GM13977 (cell line): ENCODE measurements around the gene LAMC1.
"Not testable (repeated sequence)": the region's sequence is repeated elsewhere in the genome, so short reads cannot be mapped to it uniquely, and the experiment has no call there.

ENCODE experiments used
- DNase-seq: peaks from one replicate; pipeline ENCODE4 v3.0.0; 2012; ENCODE audit warnings: low spot score
- in situ Hi-C: fragments of 300-500 bp; cut with MboI; formaldehyde crosslinking; loops from one replicate; pipeline ENCODE4 v1.12.0; 2022; ENCODE audit warnings: low sequenced_read_pairs, low pct_unique_long_range_greater_than_20kb, mixed read lengths, inconsistent platforms; ENCODE audit not compliant: unreplicated experiment
- TF ChIP-seq, protein P1 (sequence below): IDR thresholded peaks from 2 replicates; pipeline ENCODE4 v1.5.1; 2012; ENCODE audit warnings: mild to moderate bottlenecking, control low read depth; ENCODE audit not compliant: insufficient read depth; ENCODE audit errors: extremely low read depth, missing control alignments

Gene LAMC1

DNA sequence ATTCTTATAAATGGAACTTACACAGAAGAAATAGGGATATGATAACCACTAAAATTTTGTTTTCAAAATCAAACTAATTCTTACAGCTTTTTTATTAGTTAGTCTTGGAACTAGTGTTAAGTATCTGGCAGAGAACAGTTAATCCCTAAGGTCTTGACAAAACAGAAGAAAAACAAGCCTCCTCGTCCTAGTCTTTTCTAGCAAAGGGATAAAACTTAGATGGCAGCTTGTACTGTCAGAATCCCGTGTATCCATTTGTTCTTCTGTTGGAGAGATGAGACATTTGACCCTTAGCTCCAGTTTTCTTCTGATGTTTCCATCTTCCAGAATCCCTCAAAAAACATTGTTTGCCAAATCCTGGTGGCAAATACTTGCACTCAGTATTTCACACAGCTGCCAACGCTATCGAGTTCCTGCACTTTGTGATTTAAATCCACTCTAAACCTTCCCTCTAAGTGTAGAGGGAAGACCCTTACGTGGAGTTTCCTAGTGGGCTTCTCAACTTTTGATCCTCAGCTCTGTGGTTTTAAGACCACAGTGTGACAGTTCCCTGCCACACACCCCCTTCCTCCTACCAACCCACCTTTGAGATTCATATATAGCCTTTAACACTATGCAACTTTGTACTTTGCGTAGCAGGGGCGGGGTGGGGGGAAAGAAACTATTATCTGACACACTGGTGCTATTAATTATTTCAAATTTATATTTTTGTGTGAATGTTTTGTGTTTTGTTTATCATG, 120.5 kb downstream of the LAMC1 start:
- no peak for DNase-seq
- in situ Hi-C loops, result no loop called here
- TF ChIP-seq, protein P1, sequence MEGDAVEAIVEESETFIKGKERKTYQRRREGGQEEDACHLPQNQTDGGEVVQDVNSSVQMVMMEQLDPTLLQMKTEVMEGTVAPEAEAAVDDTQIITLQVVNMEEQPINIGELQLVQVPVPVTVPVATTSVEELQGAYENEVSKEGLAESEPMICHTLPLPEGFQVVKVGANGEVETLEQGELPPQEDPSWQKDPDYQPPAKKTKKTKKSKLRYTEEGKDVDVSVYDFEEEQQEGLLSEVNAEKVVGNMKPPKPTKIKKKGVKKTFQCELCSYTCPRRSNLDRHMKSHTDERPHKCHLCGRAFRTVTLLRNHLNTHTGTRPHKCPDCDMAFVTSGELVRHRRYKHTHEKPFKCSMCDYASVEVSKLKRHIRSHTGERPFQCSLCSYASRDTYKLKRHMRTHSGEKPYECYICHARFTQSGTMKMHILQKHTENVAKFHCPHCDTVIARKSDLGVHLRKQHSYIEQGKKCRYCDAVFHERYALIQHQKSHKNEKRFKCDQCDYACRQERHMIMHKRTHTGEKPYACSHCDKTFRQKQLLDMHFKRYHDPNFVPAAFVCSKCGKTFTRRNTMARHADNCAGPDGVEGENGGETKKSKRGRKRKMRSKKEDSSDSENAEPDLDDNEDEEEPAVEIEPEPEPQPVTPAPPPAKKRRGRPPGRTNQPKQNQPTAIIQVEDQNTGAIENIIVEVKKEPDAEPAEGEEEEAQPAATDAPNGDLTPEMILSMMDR, result no peak

DNA sequence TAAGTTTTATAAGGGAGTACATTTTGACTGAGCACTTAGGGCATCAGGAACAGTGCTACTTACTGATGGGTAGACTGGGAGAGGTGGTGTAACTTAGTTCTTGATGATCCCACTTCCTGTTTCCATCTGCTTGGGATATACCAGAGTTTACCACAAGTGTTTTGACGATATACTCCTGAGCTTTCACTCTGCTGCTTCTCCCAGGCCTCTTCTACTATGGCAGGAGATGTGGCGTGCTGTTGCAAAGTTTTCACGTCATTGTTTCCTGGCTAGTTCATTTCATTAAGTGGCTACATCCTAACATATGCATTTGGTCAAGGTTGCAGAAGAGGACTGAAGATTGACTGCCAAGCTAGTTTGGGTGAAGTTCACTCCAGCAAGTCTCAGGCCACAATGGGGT, 121.5 kb downstream of the LAMC1 start:
- DNase-seq, result no peak
- in situ Hi-C loops, result no loop called here
- TF ChIP-seq, protein P1, result no peak

DNA sequence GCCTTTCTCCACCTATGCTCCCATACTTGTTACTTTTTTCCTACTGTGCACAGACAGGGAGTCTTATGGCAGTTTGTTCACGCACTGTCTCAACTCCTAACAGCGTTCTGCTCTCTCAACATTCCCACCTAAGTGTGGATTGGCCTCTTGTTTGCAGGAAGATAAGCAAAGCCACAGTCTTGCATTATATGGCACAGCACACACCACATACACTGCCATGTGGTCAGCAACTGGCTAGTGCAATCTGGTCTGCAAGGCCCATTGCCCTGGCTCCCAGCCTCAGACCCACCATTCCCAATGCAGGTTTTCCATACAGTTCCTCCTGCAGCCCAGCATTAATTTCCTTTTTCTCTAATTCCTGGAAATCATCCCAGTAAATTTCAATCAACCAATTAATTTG, 124.5 kb downstream of the LAMC1 start:
- TF ChIP-seq, protein P1, result no peak
- no peak for DNase-seq
- in situ Hi-C loops, result no loop called here

DNA sequence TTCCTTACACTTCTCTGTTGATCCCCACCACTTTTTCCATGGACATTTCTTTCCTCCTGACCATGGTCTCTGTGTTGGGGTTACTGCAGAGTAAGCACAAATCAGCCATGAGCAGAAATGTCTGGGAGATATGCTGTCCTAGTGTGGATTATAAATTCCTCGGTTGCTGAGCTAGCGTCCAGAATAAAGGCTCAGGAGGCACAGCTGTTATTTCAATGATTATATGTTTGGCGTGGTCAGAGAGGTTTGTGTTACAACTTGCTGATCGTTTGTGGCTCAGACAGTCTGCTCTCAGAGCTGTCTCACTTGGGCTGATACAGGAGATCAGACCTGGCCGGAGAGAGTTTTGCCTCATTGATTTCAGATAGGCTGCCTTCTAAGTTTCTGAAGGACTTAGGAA, 125.4 kb downstream of the LAMC1 start:
- in situ Hi-C loops, result no loop called here
- TF ChIP-seq, protein P1, result no peak
- DNase-seq, result no peak

DNA sequence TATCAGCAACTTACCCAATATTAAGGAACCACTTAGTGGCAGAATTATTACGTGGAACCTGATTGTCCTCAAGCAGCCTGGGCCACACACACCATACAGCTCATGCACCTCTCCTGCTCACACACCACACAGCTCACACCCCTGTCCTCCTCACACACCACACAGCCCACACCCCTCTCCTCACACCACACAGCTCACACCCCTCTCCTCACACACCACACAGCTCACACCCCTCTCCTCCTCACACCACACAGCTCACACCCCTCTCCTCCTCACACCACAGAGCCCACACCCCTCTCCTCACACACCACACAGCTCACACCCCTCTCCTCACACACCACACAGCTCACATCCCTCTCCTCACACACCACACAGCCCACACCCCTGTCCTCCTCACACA, 126.1 kb downstream of the LAMC1 start:
- TF ChIP-seq, protein P1, result no peak
- no peak for DNase-seq
- in situ Hi-C loops, result no loop called here

DNA sequence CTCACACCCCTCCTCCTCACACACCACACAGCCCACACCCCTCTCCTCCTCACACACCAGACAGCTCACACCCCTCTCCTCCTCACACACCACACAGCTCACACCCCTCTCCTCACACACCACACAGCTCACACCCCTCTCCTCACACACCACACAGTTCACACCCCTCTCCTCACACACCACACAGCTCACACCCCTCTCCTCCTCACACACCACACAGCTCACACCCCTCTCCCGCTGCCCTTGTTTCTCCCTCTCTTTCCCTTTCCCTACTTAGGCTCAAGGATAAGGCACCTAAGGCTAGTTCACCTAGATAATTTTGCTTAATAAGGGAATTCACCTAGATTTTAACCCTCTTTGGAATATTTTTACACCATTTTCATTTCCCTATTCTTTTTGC, 126.8 kb downstream of the LAMC1 start:
- in situ Hi-C loops, DNase-seq: not testable (repeated sequence)

DNA sequence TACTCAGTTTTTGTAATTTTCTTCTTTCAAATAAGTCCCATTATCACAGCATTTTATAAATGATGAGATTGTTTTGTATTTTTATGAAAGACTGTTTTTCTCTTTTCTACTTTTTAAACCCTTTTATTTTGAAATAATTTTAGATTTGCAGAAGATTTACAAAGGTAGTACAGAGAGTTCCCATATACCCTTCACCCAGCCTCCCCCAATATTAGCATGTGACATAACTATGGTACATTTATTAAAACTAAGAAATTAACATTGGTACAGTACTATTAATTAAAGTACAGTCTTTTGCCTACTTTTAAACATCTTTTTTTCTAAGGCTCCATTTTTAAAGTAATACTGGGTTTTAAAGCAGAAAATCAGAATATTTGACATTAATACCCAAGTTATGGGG, 127.2 kb downstream of the LAMC1 start:
- in situ Hi-C loops, result no loop called here

More for the DNA sequence above, 127.2 kb downstream of the LAMC1 start:
- no peak for DNase-seq
- TF ChIP-seq, protein P1, result no peak
